Measurements from ENCODE around the gene NPIPB13.
"Not testable (repeated sequence)": the region's sequence is repeated elsewhere in the genome, so short reads cannot be mapped to it uniquely, and the experiment has no call there.

NPIPB13 gene

DNA sequence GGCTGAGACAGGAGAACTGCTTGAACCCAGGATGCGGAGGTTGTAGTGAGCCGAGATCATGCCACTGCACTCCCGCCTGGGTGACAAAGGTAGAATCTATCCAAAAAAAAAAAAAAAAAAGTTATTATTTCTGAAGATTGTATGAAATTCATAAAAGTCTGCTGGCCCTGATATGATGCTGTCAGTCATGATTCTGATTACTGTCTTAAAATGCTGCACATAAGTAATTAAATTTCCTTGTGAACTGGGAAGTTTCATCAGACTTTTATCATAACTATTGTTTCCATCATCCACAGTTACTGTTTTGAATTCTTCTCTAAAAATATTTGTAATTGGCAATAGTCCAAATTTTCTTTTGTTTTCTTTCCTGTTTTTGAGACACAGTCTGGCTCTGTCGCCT, at the start of gene NPIPB13:
NPIPB13 (minus strand) TSS at position 101 of the 400 bp plus-strand sequence. CDS start 2,906 bp downstream, outside the sequence.
- DNase-seq (ENCODE audit: low spot score); in situ Hi-C loops (cut with MboI; ENCODE audit: low sequenced_read_pairs, unreplicated experiment): not testable (repeated sequence)

DNA sequence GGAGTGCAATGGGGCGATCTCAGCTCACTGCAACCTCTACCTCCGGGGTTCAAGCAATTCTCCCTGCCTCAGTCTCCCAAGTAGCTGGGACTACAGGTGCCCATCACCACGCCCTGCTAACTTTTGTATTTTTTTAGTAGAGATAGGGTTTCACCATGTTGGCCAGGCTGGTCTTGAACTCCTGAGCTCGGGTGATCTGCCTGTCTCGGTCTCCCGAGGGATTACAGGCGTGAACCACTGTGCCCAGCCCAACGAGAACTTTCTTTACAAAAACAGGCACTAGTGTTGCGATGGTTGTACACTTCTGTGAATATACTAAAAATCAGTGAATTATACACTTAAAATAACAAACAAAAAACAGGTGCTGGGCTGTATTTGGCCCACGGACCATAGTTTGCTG, 34.1 kb upstream of the NPIPB13 start:
- DNase-seq (ENCODE audit: low spot score); in situ Hi-C loops (cut with MboI; ENCODE audit: low sequenced_read_pairs, unreplicated experiment): not testable (repeated sequence)

DNA sequence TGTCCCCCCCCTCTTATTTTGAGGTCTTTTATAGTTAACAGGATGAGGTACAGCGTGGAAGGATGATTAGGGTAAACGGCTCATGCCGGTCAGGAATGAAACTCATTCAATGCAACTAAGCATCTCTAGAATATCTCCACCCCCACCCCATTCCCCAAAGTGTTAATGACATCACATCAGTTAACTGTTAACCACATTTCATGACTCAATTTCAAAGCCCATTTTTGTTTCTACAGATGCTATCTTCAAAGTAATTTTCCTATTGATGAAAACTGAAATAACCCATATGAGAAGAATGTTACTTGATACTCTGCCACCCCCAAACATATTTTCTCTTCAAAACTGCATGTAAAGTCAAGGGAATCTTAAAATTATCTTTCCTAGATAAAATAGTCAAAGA, 30.2 kb upstream of the NPIPB13 start:
- in situ Hi-C loops (cut with MboI; ENCODE audit: low sequenced_read_pairs, unreplicated experiment); DNase-seq (ENCODE audit: low spot score): not testable (repeated sequence)

DNA sequence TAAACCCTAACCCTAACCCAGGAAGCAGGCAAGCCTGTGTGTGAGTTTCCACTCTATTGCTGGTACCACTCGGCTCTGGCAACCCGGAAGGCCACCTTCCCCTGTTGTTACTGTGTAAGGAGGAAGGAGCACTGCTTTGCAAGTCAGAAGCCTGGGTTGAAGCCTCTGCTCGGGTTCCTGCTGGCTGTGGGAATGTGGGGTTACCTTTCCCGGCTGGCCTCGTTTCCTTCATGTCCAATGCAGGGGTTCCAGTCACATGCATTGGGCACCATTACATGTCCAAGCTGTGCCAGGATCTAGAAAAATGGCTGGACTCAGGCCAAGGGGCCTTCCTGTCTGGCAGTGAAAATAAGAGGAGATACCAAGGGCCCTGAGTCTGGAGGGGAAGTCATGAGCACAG, 31.2 kb downstream of the NPIPB13 start:
- DNase-seq (ENCODE audit: low spot score); in situ Hi-C loops (cut with MboI; ENCODE audit: low sequenced_read_pairs, unreplicated experiment): not testable (repeated sequence)

DNA sequence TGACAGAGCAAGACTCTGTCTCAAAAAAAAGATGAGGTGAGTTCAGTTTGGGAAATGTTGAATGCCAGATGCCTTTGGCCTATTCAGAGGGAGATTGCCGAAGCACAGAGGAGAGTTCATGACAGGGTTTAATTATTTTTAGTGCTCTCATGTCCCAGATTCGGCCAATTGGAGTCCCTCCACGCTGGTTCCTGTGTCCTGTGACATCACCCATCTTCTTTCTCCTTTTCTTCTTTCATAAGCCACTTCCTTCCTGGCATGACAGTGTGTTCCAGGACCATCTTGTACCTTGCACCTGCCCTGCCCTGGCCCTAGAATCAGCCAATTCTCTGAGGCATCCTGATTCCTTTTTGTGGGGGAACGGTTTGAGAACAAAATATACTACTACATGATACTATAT, 36.9 kb downstream of the NPIPB13 start:
- DNase-seq (ENCODE audit: low spot score); in situ Hi-C loops (cut with MboI; ENCODE audit: low sequenced_read_pairs, unreplicated experiment): not testable (repeated sequence)

DNA sequence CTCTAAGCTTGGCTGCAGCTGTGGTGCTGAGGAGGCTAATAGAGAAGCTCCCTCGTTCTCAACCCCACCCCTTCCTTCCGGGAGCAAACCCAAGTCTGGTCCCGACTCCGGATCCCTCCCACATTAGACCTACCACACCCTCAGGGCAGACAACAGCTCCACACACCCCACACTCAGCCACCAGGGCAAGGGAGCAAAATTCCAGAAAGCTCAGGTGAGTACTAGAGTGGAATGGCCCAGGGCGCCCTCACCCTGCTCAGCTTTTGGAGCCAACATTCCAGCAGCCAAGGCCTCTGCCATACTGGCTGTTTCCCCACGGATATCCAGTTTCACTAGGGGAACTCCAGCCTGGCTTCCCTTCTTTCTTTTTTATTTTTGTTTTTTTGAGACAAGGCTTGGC, 39.2 kb downstream of the NPIPB13 start:
- DNase-seq (ENCODE audit: low spot score); in situ Hi-C loops (cut with MboI; ENCODE audit: low sequenced_read_pairs, unreplicated experiment): not testable (repeated sequence)

DNA sequence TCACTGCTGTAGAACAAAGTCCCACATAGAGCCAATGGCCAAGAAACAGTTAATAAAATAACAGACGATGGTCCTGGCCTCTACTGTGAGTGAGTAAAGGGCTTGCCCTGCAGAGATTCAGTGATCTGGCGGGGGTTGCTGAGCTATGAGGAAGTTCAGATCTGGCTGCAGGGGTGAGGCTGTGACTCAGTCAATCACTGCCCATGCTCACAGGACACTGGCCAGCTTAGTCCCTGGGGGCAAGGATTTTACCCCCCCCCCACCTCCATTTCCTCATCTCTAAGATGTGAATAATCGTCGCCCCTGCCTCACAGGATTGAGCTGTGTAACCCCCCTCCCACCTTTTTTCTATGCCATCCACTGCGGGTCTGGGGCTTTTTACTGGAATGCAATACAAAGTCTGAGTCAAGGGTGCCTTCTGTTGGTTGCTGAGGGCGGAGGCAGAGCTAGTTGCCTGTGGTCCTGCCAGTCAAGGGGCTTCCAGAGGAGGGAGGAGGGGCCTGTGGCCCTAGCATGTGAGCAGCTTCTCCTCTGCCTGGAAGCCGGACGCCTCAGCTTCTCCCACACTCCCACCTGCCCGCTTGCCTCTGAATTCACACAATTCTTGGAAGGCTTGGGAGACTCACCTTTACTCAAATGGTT, 41.1 kb downstream of the NPIPB13 start:
- DNase-seq (ENCODE audit: low spot score); in situ Hi-C loops (cut with MboI; ENCODE audit: low sequenced_read_pairs, unreplicated experiment): not testable (repeated sequence)

DNA sequence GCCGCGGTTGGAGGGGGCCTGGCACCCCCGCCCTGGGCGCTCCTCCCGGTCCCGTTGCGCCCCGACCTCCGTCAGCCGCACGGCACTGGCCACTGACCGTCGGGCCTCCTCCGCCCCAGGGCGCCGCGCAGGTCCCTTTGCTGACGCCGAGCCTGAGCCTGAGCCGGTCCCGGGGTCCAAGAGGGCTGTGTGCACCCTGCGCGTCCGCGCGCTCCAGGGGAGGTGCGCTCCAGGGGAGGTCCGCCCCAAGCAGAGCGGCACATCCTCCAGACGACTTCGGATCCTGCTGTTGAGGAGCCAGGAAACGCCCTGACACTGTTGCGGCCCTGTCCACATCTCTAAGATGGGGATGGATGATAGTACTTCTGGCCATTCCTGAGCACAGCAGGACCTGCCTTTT, 42.0 kb downstream of the NPIPB13 start:
- DNase-seq (ENCODE audit: low spot score); in situ Hi-C loops (cut with MboI; ENCODE audit: low sequenced_read_pairs, unreplicated experiment): not testable (repeated sequence)

DNA sequence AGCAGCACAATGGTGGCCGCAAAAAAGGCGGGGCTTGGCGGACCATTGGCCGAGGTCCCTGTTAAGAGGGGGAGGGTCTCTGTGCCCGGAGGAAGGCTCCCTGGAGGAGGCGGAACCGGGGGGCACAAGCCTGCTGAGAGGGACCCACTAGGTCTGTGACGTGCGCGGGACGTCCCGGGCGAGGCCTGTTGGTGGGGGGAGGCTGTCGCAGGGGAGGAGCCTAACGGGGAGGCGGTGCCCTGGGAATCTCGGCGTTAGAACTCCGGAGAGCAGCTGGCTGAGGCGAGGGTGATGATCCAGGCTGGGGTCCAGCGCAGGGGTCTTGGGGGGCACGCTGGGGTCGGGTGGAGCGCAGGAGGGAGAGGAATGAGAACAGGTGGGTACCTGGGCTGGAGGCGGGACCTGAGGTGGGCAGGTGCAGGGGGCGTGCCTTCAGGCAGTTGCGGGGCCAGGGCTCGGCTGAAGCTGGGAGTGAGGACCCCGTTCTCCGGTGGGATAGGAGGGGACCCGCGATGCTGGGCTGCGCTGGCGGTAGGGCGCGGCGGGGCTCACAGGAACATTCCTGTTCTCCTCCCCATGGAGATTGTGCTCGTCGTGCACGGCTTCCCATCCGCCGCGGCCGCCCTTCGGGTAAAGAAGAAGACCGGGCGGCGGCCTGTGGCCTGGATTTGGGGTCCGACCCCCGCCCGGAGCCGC, 42.6 kb downstream of the NPIPB13 start:
- in situ Hi-C loops (cut with MboI; ENCODE audit: low sequenced_read_pairs, unreplicated experiment) = not testable (repeated sequence)

DNA sequence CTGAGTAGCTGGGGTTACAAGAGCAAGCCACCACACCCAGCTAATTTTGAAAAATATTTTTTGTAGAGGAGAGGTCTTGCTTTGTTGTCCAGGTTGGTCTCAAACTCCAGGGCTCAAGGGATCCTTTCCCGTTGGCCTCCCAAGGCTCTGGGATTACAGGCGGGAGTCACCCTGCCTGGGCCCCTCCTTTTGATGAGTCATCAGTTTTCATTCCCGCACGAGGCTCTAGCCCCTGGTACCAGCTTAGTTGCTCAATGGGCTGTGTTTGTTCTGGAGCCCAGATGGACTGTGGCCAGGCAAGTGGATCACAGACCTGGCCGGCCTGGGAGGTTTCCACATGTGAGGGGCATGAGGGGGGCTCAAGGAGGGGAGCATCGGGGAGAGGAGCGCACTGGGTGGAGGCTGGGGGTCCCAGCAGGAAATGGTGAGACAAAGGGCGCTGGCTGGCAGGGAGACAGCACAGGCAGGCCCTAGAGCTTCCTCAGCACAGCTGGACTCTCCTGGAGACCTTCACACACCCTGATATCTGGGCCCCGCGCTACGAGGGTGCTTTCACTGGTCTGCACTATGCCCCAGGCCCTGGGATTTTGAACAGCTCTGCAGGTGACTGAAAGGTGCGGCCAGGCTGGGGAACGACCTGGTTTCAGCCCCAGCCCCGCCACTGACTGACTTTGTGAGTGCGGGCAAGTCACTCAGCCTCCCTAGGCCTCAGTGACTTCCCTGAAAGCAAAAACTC, 48.5 kb downstream of the NPIPB13 start:
- DNase-seq (ENCODE audit: low spot score) = not testable (repeated sequence)
- in situ Hi-C loops (cut with MboI; ENCODE audit: low sequenced_read_pairs, unreplicated experiment) = loop anchor here (25.0 kb wide), 1 partner anchor 213 kb away; the partner anchor contains the start of gene ZNF771

More for the DNA sequence above, 42.6 kb downstream of the NPIPB13 start:
- DNase-seq (ENCODE audit: low spot score) = not testable (repeated sequence)

DNA sequence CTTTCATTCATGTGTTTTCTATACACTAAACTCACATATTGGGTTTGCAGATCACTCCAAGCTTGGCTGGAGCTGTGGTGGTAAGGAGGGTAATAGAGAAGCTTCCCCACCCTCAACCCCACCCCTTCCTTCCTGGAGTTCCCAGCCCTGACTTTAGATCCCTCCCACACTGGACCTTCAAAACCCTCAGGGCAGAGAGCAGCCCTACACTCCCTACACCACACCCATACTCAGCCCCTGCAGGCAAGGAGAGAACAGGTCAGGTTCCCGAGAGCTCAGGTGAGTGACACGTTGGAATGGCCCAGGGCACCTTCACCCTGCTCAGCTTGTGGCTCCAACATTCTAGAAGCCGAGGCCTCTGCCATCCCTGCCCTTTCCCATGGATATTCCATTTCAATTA, 49.2 kb downstream of the NPIPB13 start, which contains the start of gene SULT1A3:
SULT1A3 (plus strand) TSS at position 207 of the 400 bp plus-strand sequence. CDS start 1,474 bp downstream, outside the sequence.
- DNase-seq (ENCODE audit: low spot score) = not testable (repeated sequence)
- in situ Hi-C loops (cut with MboI; ENCODE audit: low sequenced_read_pairs, unreplicated experiment) = loop anchor here (25.0 kb wide), 1 partner anchor 213 kb away; the partner anchor contains the start of gene ZNF771
